GM12878 (cell line): ENCODE data around the gene GNL3. TPM values are rescaled to one million over a fixed set of nuclear protein-coding genes. Genes with fewer than 3 reads are reported as not detected.

Experiments used
- BCL3 ChIP-seq: IDR thresholded peaks from 2 replicates; pipeline ENCODE4 v1.6.1; 2011; ENCODE audit warnings: borderline replicate concordance, low read depth, mild to moderate bottlenecking, moderate library complexity, low read length; ENCODE audit not compliant: insufficient read depth, poor library complexity, severe bottlenecking
- ETV6 ChIP-seq, 2 experiments: fragments of 450-650 bp in 1 of 2; IDR thresholded peaks in 1 of 2; conservative IDR thresholded peaks in 1 of 2; 2 replicates each; pipeline ENCODE4 v1.6.1; 2014; ENCODE audit warnings: antibody characterized with exemption in 1 of 2, borderline replicate concordance in 1 of 2, low read depth in 1 of 2, mild to moderate bottlenecking in 1 of 2, moderate library complexity in 1 of 2
- HDAC2 ChIP-seq: fragments of 200-600 bp; sonication (generic); IDR thresholded peaks from 2 replicates; pipeline ENCODE4 v1.6.1; 2017
- MLLT1 ChIP-seq: fragments of 450-650 bp; IDR thresholded peaks from 2 replicates; pipeline ENCODE4 v1.6.1; 2016; ENCODE audit warnings: mild to moderate bottlenecking
- NR2C1 ChIP-seq: fragments of 450-650 bp; IDR thresholded peaks from 2 replicates; pipeline ENCODE4 v1.6.1; 2017; ENCODE audit warnings: antibody characterized with exemption, mild to moderate bottlenecking, moderate library complexity
- SPI1 ChIP-seq: IDR thresholded peaks from 2 replicates; pipeline ENCODE4 v1.6.1; 2011; ENCODE audit warnings: low read depth, mild to moderate bottlenecking, low read length, moderate library complexity, borderline replicate concordance; ENCODE audit not compliant: insufficient read depth
- ZNF384 ChIP-seq: IDR thresholded peaks from 2 replicates; pipeline ENCODE4 v1.6.1; 2012; ENCODE audit warnings: low read depth, mild to moderate bottlenecking, low read length, improper control_type of control experiment, borderline replicate concordance
- polyA plus RNA-seq, 11 experiments: library from polyadenylated mRNA; depleted of rRNA in 4 of 11; unstranded in 6 of 11; stranded (reverse) in 5 of 11; fragments of >200 nt; fragmentation: Nextera tagmentation in 4 of 11; fragmentation: Illumina TruSeq in 1 of 11; extraction: Ambion mirVana in 4 of 11; extraction: Trizol in 1 of 11; gene quantifications; 1 replicate in 1 of 11; 2 replicates in 10 of 11; pipeline versions ENCODE4 v1.2.1 to v1.2.3, GENCODE V29; 2011 to 2016; ENCODE audit warnings: inconsistent platforms in 2 of 11, missing spikeins in 2 of 11, low read depth in 1 of 11
- total RNA-seq, 4 experiments: library from RNA; depleted of rRNA in 3 of 4; stranded (reverse); fragments of >200 nt in 3 of 4; fragmentation: Illumina TruSeq in 1 of 4; extraction: Trizol in 1 of 4; gene quantifications; 2 replicates each; pipeline versions ENCODE4 v1.2.1 to v1.2.3, GENCODE V29; 2013 to 2021

GNL3 gene
- total and polyA plus RNA-seq, 10 of the 15 experiments (the other 5 are each of a cell fraction or from before 2014, with no cell fraction given), result 172 to 368 (median 257) TPM

GRCh38 chr3:52670621-52671521 is 15.0 kb upstream of the GNL3 start (continued):
- no peak for TF ChIP-seq SPI1
- peak; percentile 88 for TF ChIP-seq MLLT1
- TF ChIP-seq ETV6 (conservative IDR thresholded peaks at IDR 0.05 in 1 of 2, IDR thresholded peaks at IDR 0.05 in 1 of 2; ENCODE audit: borderline replicate concordance in 1 of 2, low read depth in 1 of 2), result peak in 1 of 2 experiments; percentile 34; a peak in 1 of 4 replicates
- no peak for TF ChIP-seq HDAC2
- TF ChIP-seq NR2C1, result no peak
- TF ChIP-seq ZNF384, result no peak
- no peak for TF ChIP-seq BCL3
